Measurements from ENCODE around the gene GSAP. TPM values are rescaled to one million over a fixed set of nuclear protein-coding genes. Genes with fewer than 3 reads are reported as not detected.
"Not testable (repeated sequence)": the region's sequence is repeated elsewhere in the genome, so short reads cannot be mapped to it uniquely, and the experiment has no call there.

Gene GSAP
- total RNA-seq, 2 experiments from 2014 or later, result 1.7 TPM

GRCh38 chr7:77289387-77289786, 126.8 kb downstream of the GSAP start:
- Mint-ChIP-seq H3K9me3 (peaks cover 6% of the 10 kb centered on the region), H3K4me3 (no peak overlapping the region), H3K36me3 (peaks cover 13% of the 10 kb centered on the region), H3K4me1 (no peaks in the 10 kb centered on the region), H3K27ac (no peak overlapping the region), H3K27me3 (no peaks in the 10 kb centered on the region)
- no peak for DNase-seq

DNA sequence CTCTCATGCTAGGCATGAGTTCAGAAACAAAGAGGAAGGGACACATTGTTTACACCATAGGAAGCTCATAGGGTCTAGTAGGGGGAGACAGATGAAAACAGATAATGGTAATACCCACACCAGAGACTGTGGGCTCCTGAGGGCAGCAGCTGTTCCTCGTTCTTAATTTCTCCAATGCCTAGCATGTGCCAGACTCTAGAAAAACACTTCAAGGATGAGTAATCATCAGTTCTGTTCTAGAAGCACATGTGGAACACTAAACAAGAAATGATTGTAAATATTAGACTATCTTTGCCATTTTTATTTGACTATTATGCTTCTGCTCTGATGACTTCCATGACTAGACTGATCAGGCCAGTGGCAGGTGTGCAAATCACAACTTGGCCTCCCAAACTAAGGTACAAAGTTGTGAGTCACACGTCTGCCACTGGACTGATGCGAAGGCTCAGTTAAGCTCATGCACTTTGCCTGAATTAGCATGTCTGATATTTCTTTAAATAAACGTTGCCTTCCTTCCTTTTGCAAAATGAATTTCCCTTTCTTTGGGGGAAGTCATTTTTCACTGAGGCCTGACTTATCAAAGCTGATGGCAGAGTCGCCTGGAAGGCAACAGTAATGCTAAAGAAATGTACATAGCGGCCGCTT, 127.4 kb downstream of the GSAP start:
- Mint-ChIP-seq H3K27ac (no peak overlapping the region), H3K27me3 (no peaks in the 10 kb centered on the region), H3K36me3 (peaks cover 13% of the 10 kb centered on the region), H3K4me1 (no peaks in the 10 kb centered on the region), H3K4me3 (no peak overlapping the region), H3K9me3 (peaks cover 6% of the 10 kb centered on the region)
- no peak for DNase-seq

GRCh38 chr7:77284616-77285015, 131.5 kb downstream of the GSAP start:
- peaks cover 6% of the 10 kb centered on the region for H3K9me3 Mint-ChIP-seq
- H3K4me3 Mint-ChIP-seq, result no peak overlapping the region
- DNase-seq, result no peak
- no peaks in the 10 kb centered on the region for H3K27me3 Mint-ChIP-seq
- H3K4me1 Mint-ChIP-seq, result no peaks in the 10 kb centered on the region
- peaks cover 13% of the 10 kb centered on the region for H3K36me3 Mint-ChIP-seq
- no peak overlapping the region for H3K27ac Mint-ChIP-seq

DNA sequence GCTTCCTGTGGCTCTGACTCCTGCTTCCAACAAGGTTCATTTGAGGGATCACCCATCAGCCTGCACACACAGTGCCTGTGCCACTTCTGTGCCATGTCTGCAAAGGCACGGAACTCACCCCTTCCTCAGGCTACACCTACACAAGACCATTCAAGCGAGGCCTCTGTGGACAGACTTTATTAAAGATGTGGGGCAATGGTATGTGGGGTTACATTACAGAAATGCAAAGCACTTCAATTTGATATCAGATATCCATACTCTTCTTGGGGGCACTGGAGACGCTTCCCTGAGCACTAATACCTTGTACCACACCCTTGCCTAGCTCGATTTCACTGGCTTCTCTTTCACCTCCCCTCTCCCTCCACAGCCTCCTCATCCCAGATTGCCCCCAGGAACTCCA, 132.1 kb downstream of the GSAP start:
- Mint-ChIP-seq H3K9me3 (peaks cover 6% of the 10 kb centered on the region), H3K36me3 (peaks cover 13% of the 10 kb centered on the region), H3K4me3 (no peak overlapping the region), H3K27me3 (no peaks in the 10 kb centered on the region), H3K4me1 (no peaks in the 10 kb centered on the region), H3K27ac (no peak overlapping the region)
- no peak for DNase-seq

GRCh38 chr7:77282897-77283296, 133.3 kb downstream of the GSAP start:
- DNase-seq, result no peak
- no peaks in the 10 kb centered on the region for H3K27me3 Mint-ChIP-seq
- no peak overlapping the region for H3K27ac Mint-ChIP-seq
- H3K9me3 Mint-ChIP-seq, result peaks cover 6% of the 10 kb centered on the region
- no peak overlapping the region for H3K4me3 Mint-ChIP-seq
- H3K36me3 Mint-ChIP-seq, result peaks cover 10% of the 10 kb centered on the region
- H3K4me1 Mint-ChIP-seq, result no peaks in the 10 kb centered on the region

- H3K4me1 Mint-ChIP-seq, result no peaks in the 10 kb centered on the region
- peaks cover 5% of the 10 kb centered on the region for H3K9me3 Mint-ChIP-seq
- peaks cover 6% of the 10 kb centered on the region for H3K36me3 Mint-ChIP-seq
- H3K27ac Mint-ChIP-seq, result no peak overlapping the region
- DNase-seq, result no peak
- H3K4me3 Mint-ChIP-seq, result no peak overlapping the region
- H3K27me3 Mint-ChIP-seq, result no peaks in the 10 kb centered on the region
Observed at GRCh38 chr7:77281780-77282478, 134.2 kb downstream of the GSAP start.

- no peak overlapping the region for H3K4me3 Mint-ChIP-seq
- H3K27ac Mint-ChIP-seq, result no peak overlapping the region
- peaks cover 4% of the 10 kb centered on the region for H3K36me3 Mint-ChIP-seq
- H3K9me3 Mint-ChIP-seq, result no peaks in the 10 kb centered on the region
- DNase-seq, result no peak
- peaks cover 6% of the 10 kb centered on the region for H3K4me1 Mint-ChIP-seq
- H3K27me3 Mint-ChIP-seq, result no peaks in the 10 kb centered on the region
Observed at GRCh38 chr7:77276120-77276519, 140.0 kb downstream of the GSAP start.

DNA sequence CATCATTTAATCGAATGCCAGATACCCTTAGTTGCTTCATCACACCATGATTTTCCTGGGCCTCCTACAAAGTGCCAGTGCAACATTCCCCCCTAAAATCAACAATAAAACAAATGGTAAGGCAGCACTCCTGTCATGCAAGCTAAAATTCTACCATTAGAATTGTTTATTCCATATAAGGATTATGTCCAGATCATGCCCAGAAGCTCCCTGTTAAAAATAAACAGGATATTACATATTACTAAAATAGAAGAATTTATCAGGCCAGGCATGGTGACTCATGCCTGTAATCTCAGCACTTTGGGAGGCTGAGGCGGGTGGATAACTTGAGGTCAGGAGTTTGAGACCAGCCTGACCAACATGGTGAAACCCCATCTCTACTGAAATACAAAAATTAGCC, 140.5 kb downstream of the GSAP start:
- DNase-seq, H3K27me3 Mint-ChIP-seq, H3K4me1 Mint-ChIP-seq, H3K9me3 Mint-ChIP-seq, H3K36me3 Mint-ChIP-seq, H3K4me3 Mint-ChIP-seq, H3K27ac Mint-ChIP-seq: not testable (repeated sequence)

DNA sequence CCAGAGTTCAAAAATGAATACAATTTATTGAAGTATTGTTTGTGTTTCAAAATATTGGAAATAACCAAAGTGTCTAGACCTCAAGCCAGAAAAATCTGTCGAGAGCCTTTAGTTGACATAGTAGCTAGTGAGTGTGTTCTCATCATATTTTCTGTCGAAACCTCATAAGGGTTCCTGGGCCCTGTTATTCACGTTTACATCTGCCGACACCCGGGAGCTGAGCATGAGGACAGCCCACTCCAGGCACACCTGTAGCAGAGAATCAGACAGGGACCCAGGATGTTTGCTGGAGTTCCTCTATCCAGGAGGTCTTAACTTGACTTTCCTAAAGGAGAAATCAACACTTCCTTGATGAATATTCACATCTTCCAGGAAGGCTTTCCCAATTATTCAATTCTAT, 144.4 kb downstream of the GSAP start:
- no peaks in the 10 kb centered on the region for H3K27me3 Mint-ChIP-seq
- peaks cover 6% of the 10 kb centered on the region for H3K4me1 Mint-ChIP-seq
- H3K9me3 Mint-ChIP-seq, result no peaks in the 10 kb centered on the region
- no peak overlapping the region for H3K4me3 Mint-ChIP-seq
- H3K27ac Mint-ChIP-seq, result no peak overlapping the region
- peaks cover 4% of the 10 kb centered on the region for H3K36me3 Mint-ChIP-seq
- no peak for DNase-seq

- no peaks in the 10 kb centered on the region for H3K27me3 Mint-ChIP-seq
- no peaks in the 10 kb centered on the region for H3K9me3 Mint-ChIP-seq
- peaks cover 7% of the 10 kb centered on the region for H3K4me1 Mint-ChIP-seq
- no peak for DNase-seq
- no peak overlapping the region for H3K27ac Mint-ChIP-seq
- H3K4me3 Mint-ChIP-seq, result no peak overlapping the region
- peaks cover 2% of the 10 kb centered on the region for H3K36me3 Mint-ChIP-seq
Observed at GRCh38 chr7:77270094-77270480, 146.1 kb downstream of the GSAP start.

DNA sequence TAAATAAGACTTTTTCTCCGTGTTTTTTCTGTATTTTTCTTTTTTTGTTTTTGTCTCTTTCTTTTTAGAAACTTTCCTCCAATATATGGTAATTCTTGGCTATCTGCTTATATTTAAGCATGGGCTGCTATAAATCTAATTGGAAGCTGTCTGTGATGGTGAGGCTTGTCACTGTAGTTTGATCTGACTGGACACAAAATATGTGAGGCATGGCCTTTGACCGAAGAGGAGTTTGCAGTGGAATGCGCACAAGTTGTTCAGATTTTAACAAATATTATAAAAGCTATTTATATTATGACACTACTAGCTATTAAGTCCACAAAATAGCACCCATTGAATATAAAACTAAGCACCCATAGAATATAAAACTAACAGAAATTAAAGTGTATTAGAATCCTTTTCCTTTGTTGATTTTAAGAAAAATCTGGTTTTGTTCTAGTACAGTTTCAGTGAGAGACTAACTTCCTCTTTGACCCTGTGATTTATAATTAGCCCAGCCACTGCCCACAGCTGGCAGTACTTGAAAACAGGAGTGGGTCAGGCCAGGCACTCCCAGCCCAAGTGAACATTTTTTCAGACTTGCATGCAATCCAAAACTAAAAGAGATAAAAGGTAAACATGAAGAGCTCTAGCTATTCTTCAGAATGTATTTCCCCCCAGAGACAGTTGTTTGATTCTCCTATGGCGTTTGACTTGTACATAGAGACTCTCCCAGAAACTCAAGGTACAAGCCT, 146.6 kb downstream of the GSAP start:
- H3K27ac Mint-ChIP-seq, result no peak overlapping the region
- H3K4me1 Mint-ChIP-seq, result peaks cover 7% of the 10 kb centered on the region
- peaks cover 1% of the 10 kb centered on the region for H3K36me3 Mint-ChIP-seq
- H3K27me3 Mint-ChIP-seq, result no peaks in the 10 kb centered on the region
- no peaks in the 10 kb centered on the region for H3K9me3 Mint-ChIP-seq
- H3K4me3 Mint-ChIP-seq, result no peak overlapping the region
- no peak for DNase-seq

DNA sequence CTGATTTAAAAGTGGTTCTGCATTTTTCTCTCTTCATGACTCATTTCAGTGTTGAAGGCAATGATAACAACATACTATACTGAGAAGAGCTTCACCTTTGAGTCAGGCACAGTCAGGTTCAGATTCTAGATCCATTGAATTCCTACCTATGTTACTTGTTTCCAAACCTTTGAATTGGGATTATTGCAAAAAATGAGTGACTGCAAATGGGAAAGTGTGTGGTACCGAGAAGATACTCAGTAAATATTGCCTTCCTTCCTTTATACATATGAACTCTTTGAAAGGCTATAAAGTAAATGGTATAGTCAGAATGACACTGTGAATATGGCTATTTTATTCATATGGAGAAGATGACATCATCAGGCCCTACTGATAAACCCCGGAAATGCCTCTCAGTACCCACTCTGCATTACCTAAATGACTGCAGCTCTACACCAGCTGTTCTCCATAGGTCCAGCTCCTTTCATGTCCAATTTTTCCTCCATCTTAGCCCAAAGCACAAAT, 149.8 kb downstream of the GSAP start:
- Mint-ChIP-seq H3K27me3 (no peaks in the 10 kb centered on the region), H3K4me3 (no peak overlapping the region), H3K36me3 (no peaks in the 10 kb centered on the region), H3K4me1 (peaks cover 7% of the 10 kb centered on the region), H3K9me3 (no peaks in the 10 kb centered on the region), H3K27ac (peak overlapping the region; percentile 40)
- no peak for DNase-seq

GRCh38 chr7:77265666-77266065, 150.5 kb downstream of the GSAP start:
- no peaks in the 10 kb centered on the region for H3K27me3 Mint-ChIP-seq
- DNase-seq, result no peak
- no peaks in the 10 kb centered on the region for H3K36me3 Mint-ChIP-seq
- no peaks in the 10 kb centered on the region for H3K9me3 Mint-ChIP-seq
- no peak overlapping the region for H3K27ac Mint-ChIP-seq
- H3K4me1 Mint-ChIP-seq, result peaks cover 7% of the 10 kb centered on the region
- no peak overlapping the region for H3K4me3 Mint-ChIP-seq

DNA sequence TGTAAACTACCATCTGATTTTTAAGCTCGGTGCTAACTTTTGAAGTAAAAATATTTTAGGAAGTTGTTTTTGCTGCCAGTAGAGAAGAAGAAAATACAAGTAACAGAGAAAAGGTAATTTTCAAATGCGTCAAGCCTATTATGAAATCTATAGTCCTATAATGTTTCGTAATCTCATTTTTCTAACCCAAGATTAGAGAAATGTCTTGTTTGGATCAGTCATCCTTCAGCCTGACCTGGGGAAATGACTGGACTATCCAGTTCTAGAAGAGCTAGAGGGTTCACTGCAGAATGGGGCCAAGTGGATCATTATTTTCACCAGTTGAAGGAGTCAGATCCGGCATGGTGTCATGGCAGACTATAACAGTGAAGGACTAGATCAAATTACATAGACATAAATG, 153.8 kb downstream of the GSAP start:
- DNase-seq, result no peak
- Mint-ChIP-seq H3K27ac (no peak overlapping the region), H3K4me3 (no peak overlapping the region), H3K27me3 (no peaks in the 10 kb centered on the region), H3K36me3 (no peaks in the 10 kb centered on the region), H3K9me3 (no peaks in the 10 kb centered on the region), H3K4me1 (peaks cover 7% of the 10 kb centered on the region)
